ENCODE data around the gene SGK1.

DNA sequence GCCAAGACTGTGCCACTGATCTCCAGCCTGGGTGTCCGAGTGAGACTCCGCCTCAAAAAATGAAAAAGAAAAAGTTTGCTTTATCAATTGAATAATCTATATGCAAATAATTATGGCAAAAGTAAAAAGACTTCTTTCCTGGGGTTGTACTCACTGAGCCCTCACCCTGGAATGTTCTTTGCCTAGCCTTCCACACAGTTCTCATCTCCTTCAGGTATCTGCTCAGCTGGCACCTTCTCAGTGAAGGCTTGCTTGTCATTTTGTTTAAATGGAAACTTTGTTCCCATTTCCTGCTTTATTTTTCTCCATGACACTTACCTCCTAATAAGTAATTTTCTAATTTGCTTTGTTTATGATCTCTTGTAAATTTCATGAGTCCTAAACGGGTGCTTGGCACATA lies 96.7 kb downstream of the SGK1 start:
- TF ChIP-seq SP1 (IDR thresholded peaks at IDR 0.05) (no peak), ARNT (IDR thresholded peaks at IDR 0.05) (no peak), LEF1 (IDR thresholded peaks at IDR 0.05; ENCODE audit: borderline replicate concordance) (no peak), NFRKB (IDR thresholded peaks at IDR 0.05) (no peak), BHLHE40 (IDR thresholded peaks at IDR 0.05; ENCODE audit: borderline replicate concordance) (no peak), TARDBP (IDR thresholded peaks at IDR 0.05) (no peak), L3MBTL2 (conservative IDR thresholded peaks at IDR 0.05) (no peak), ELF4 (IDR thresholded peaks at IDR 0.05) (no peak), FOXK2 (IDR thresholded peaks at IDR 0.05) (no peak), FOXM1 (IDR thresholded peaks at IDR 0.05; ENCODE audit: borderline replicate concordance) (no peak), HDGF (IDR thresholded peaks at IDR 0.05; ENCODE audit: borderline replicate concordance) (no peak), SUZ12 (IDR thresholded peaks at IDR 0.05) (no peak), CTBP1 (IDR thresholded peaks at IDR 0.05; ENCODE audit: borderline replicate concordance) (no peak), FOXA1 (IDR thresholded peaks at IDR 0.05) (no peak)

Data from HEK293T (cell line).